Measurements from ENCODE around the gene ACIN1. TPM values are rescaled to one million over a fixed set of nuclear protein-coding genes. Genes with fewer than 3 reads are reported as not detected.
A peak's percentile ranks its signal among the peaks of the same experiment; 100 is the strongest.

ACIN1 gene
- total RNA-seq, 1 experiment from 2014 or later: 181 TPM

GRCh38 chr14:23099212-23099861 is 4.4 kb upstream of the ACIN1 start:
- Mint-ChIP-seq H3K36me3 (ENCODE audit: insufficient read depth, unreplicated experiment) (peaks cover 14% of the 10 kb centered on the region), H3K27ac (ENCODE audit: unreplicated experiment) (no peak overlapping the region), H3K9me3 (ENCODE audit: low read depth, unreplicated experiment) (no peaks in the 10 kb centered on the region), H3K4me1 (ENCODE audit: low read depth, unreplicated experiment) (peaks cover 9% of the 10 kb centered on the region), H3K27me3 (ENCODE audit: unreplicated experiment) (peaks cover 21% of the 10 kb centered on the region), H3K4me3 (ENCODE audit: low read depth, unreplicated experiment) (no peak overlapping the region)
- no TSS peak for BruUV-seq (replicated peaks)
- intact Hi-C loops (cut with micrococcal nuclease; ENCODE audit: unreplicated experiment): no loop called here
- no peak for TF ChIP-seq CTCF (IDR thresholded peaks at IDR 0.05; ENCODE audit: unreplicated experiment)
- DNase-seq: no peak
- CTCF ChIA-PET: interaction anchor here (0.8 kb wide), 1 partner anchor 21 kb away, joined by 3 read pairs; no protein-coding TSS in a partner anchor

GRCh38 chr14:23097786-23098185 is 2.9 kb upstream of the ACIN1 start:
- Mint-ChIP-seq H3K36me3 (ENCODE audit: insufficient read depth, unreplicated experiment) (peaks cover 14% of the 10 kb centered on the region), H3K4me3 (ENCODE audit: low read depth, unreplicated experiment) (no peak overlapping the region), H3K9me3 (ENCODE audit: low read depth, unreplicated experiment) (no peaks in the 10 kb centered on the region), H3K27me3 (ENCODE audit: unreplicated experiment) (peaks cover 6% of the 10 kb centered on the region), H3K27ac (ENCODE audit: unreplicated experiment) (no peak overlapping the region), H3K4me1 (ENCODE audit: low read depth, unreplicated experiment) (peaks cover 9% of the 10 kb centered on the region)
- BruUV-seq (replicated peaks): no TSS peak
- DNase-seq: no peak
- CTCF ChIA-PET: interaction anchor here (0.7 kb wide), 1 partner anchor 124 kb away, joined by 3 read pairs; no protein-coding TSS in a partner anchor
- intact Hi-C loops (cut with micrococcal nuclease; ENCODE audit: unreplicated experiment): no loop called here
- no peak for TF ChIP-seq CTCF (IDR thresholded peaks at IDR 0.05; ENCODE audit: unreplicated experiment)

- TSS peak; percentile 85 for BruUV-seq (replicated peaks)
- CTCF ChIA-PET: interaction anchor here (0.6 to 3.0 kb wide), 11 partner anchors 13 to 349 kb away, joined by 3 to 25 read pairs (median 7); partner anchors contain the start of gene PABPN1
- Mint-ChIP-seq H3K4me3 (ENCODE audit: low read depth, unreplicated experiment) (no peak within 1 kb of the TSS), H3K4me1 (ENCODE audit: low read depth, unreplicated experiment) (peaks cover 9% of the 10 kb centered on the region), H3K9me3 (ENCODE audit: low read depth, unreplicated experiment) (no peaks in the 10 kb centered on the region), H3K27ac (ENCODE audit: unreplicated experiment) (no peak within 1 kb of the TSS), H3K27me3 (ENCODE audit: unreplicated experiment) (no peaks in the 10 kb centered on the region), H3K36me3 (ENCODE audit: insufficient read depth, unreplicated experiment) (peaks cover 14% of the 10 kb centered on the region)
- intact Hi-C loops (cut with micrococcal nuclease; ENCODE audit: unreplicated experiment): no loop called here
- TF ChIP-seq CTCF (IDR thresholded peaks at IDR 0.05; ENCODE audit: unreplicated experiment): no peak
- DNase-seq: peak; percentile 98
These were observed 516 bp upstream of the ACIN1 start, which contains the start of gene C14orf119 for GRCh38 chr14:23095196-23096108. Gene C14orf119, plus strand, starts transcription at chr14:23095505. Its CDS starts 2,154 bp downstream, at chr14:23097659.

GRCh38 chr14:23093991-23094665 is 808 bp downstream of the ACIN1 start:
- BruUV-seq (replicated peaks): no TSS peak
- no peak for TF ChIP-seq CTCF (IDR thresholded peaks at IDR 0.05; ENCODE audit: unreplicated experiment)
- CTCF ChIA-PET: interaction anchor here (0.7 to 3.0 kb wide), 8 partner anchors 14 to 32 kb away, joined by 3 to 25 read pairs (median 9); no protein-coding TSS in a partner anchor
- Mint-ChIP-seq H3K4me1 (ENCODE audit: low read depth, unreplicated experiment) (peaks cover 9% of the 10 kb centered on the region), H3K9me3 (ENCODE audit: low read depth, unreplicated experiment) (no peaks in the 10 kb centered on the region), H3K27ac (ENCODE audit: unreplicated experiment) (no peak overlapping the region), H3K36me3 (ENCODE audit: insufficient read depth, unreplicated experiment) (peaks cover 7% of the 10 kb centered on the region), H3K4me3 (ENCODE audit: low read depth, unreplicated experiment) (no peak overlapping the region), H3K27me3 (ENCODE audit: unreplicated experiment) (no peaks in the 10 kb centered on the region)
- intact Hi-C loops (cut with micrococcal nuclease; ENCODE audit: unreplicated experiment): no loop called here
- DNase-seq: no peak

Measured in Calu3 (cell line).